GM23338 (cell line): ENCODE measurements around the gene TBCD. TPM values are rescaled to one million over a fixed set of nuclear protein-coding genes. Genes with fewer than 3 reads are reported as not detected.

Experiments used
- ATAC-seq: fragments of 200-7000 bp; cut with Tn5 transposase; 3 replicates; pipeline ENCODE4 v1.9.1; 2020
- DNase-seq: peaks from one replicate; pipeline ENCODE4 v3.0.0-alpha.2; 2015; ENCODE audit warnings: low spot score
- H2AFZ ChIP-seq: fragments of 200-600 bp; sonication (generic); 2 replicates; pipeline ENCODE4 v1.8.0; 2016; ENCODE audit warnings: antibody characterized with exemption, mild to moderate bottlenecking, moderate library complexity
- H3F3A ChIP-seq: fragments of 200-600 bp; sonication (generic); replicated peaks from 2 replicates; pipeline ENCODE4 v1.8.0; 2017; ENCODE audit warnings: antibody characterized with exemption, mixed run types, low read depth
- H3K27ac ChIP-seq: fragments of 200-600 bp; sonication (generic); 2 replicates; pipeline ENCODE4 v1.6.1; 2016; ENCODE audit warnings: low read depth
- H3K27me3 ChIP-seq: fragments of 200-600 bp; sonication (generic); 2 replicates; pipeline ENCODE4 v1.8.0; 2016; ENCODE audit warnings: mild to moderate bottlenecking, mixed run types, moderate library complexity; ENCODE audit not compliant: insufficient read depth
- H3K36me3 ChIP-seq: fragments of 200-600 bp; sonication (generic); 2 replicates; pipeline ENCODE4 v1.8.0; 2016; ENCODE audit warnings: mild to moderate bottlenecking; ENCODE audit not compliant: insufficient read depth
- H3K4me1 ChIP-seq: fragments of 200-600 bp; sonication (generic); 2 replicates; pipeline ENCODE4 v1.8.0; 2016; ENCODE audit warnings: mild to moderate bottlenecking, moderate library complexity; ENCODE audit not compliant: insufficient read depth
- H3K4me2 ChIP-seq: fragments of 200-600 bp; sonication (generic); 2 replicates; pipeline ENCODE4 v1.7.1; 2017; ENCODE audit warnings: mixed run types
- H3K4me3 ChIP-seq: fragments of 200-600 bp; sonication (generic); 2 replicates; pipeline ENCODE4 v1.6.1; 2016; ENCODE audit warnings: mixed run types
- H3K79me2 ChIP-seq: fragments of 200-600 bp; sonication (generic); replicated peaks from 2 replicates; pipeline ENCODE4 v1.8.0; 2017; ENCODE audit warnings: mild to moderate bottlenecking; ENCODE audit not compliant: insufficient read depth
- H3K9me2 ChIP-seq: fragments of 200-600 bp; sonication (generic); 2 replicates; pipeline ENCODE4 v1.8.0; 2017; ENCODE audit not compliant: insufficient read depth
- H4K20me1 ChIP-seq: fragments of 200-600 bp; sonication (generic); replicated peaks from 2 replicates; pipeline ENCODE4 v1.8.0; 2017; ENCODE audit warnings: mild to moderate bottlenecking; ENCODE audit not compliant: insufficient read depth
- H3K27ac Mint-ChIP-seq: 2 replicates; pipeline ENCODE4 v1.8.0; 2020; ENCODE audit warnings: inconsistent platforms, mild to moderate bottlenecking, moderate library complexity, mixed read lengths
- H3K27me3 Mint-ChIP-seq: 3 replicates; pipeline ENCODE4 v1.8.0; 2022; ENCODE audit warnings: low read depth, mild to moderate bottlenecking, moderate library complexity, mixed read lengths, inconsistent platforms; ENCODE audit not compliant: insufficient read depth, poor library complexity
- H3K36me3 Mint-ChIP-seq: 3 replicates; pipeline ENCODE4 v1.8.0; 2021; ENCODE audit warnings: low read depth, mild to moderate bottlenecking, inconsistent platforms, moderate library complexity, mixed read lengths
- H3K4me1 Mint-ChIP-seq: 3 replicates; pipeline ENCODE4 v1.8.0; 2020; ENCODE audit warnings: mild to moderate bottlenecking, inconsistent platforms, mixed read lengths
- H3K4me3 Mint-ChIP-seq: 3 replicates; pipeline ENCODE4 v1.8.0; 2021; ENCODE audit warnings: moderate library complexity, mild to moderate bottlenecking, inconsistent platforms, mixed read lengths
- H3K9me3 Mint-ChIP-seq: 3 replicates; pipeline ENCODE4 v1.8.0; 2020; ENCODE audit warnings: moderate library complexity, mild to moderate bottlenecking, inconsistent platforms, mixed read lengths
- CREB1 ChIP-seq: fragments of 250-450 bp; sonication (Bioruptor Pico); IDR thresholded peaks from 2 replicates; pipeline ENCODE4 v1.5.0; 2020; ENCODE audit warnings: low read depth, mild to moderate bottlenecking, moderate library complexity
- ETS1 ChIP-seq: IDR thresholded peaks from 2 replicates; pipeline ENCODE4 v1.6.1; 2016; ENCODE audit warnings: antibody characterized with exemption
- EZH2phosphoT487 ChIP-seq: fragments of 200-600 bp; sonication (generic); IDR thresholded peaks from one replicate; pipeline ENCODE4 v1.8.1; 2018; ENCODE audit warnings: antibody characterized with exemption; ENCODE audit not compliant: unreplicated experiment
- NANOG ChIP-seq: IDR thresholded peaks from 2 replicates; pipeline ENCODE4 v1.6.1; 2016; ENCODE audit warnings: antibody characterized with exemption, borderline replicate concordance
- POLR2AphosphoS5 ChIP-seq: IDR thresholded peaks from 2 replicates; pipeline ENCODE4 v1.6.1; 2016; ENCODE audit warnings: antibody characterized with exemption, low read depth
- STAT1 ChIP-seq: IDR thresholded peaks from one replicate; pipeline ENCODE4 v1.6.1; 2016; ENCODE audit warnings: antibody characterized with exemption; ENCODE audit not compliant: unreplicated experiment
- ZNF114 ChIP-seq: fragments of 250-450 bp; sonication (Bioruptor Pico); IDR thresholded peaks from 2 replicates; pipeline ENCODE4 v1.5.0; 2020; ENCODE audit warnings: mild to moderate bottlenecking, moderate library complexity
- ZNF331 ChIP-seq: fragments of 250-450 bp; sonication (Bioruptor Pico); IDR thresholded peaks from 2 replicates; pipeline ENCODE4 v1.5.0; 2020; ENCODE audit warnings: low read depth, mild to moderate bottlenecking, moderate library complexity
- polyA plus RNA-seq: library from polyadenylated mRNA; unstranded; fragments of >200 nt; fragmentation: Nextera tagmentation; extraction: Ambion mirVana; gene quantifications from 2 replicates; pipeline ENCODE4 v1.2.1, GENCODE V29; 2016
- total RNA-seq: library from RNA; depleted of rRNA; stranded (reverse); fragments of >200 nt; shearing (Covaris generic); gene quantifications from 2 replicates; pipeline ENCODE4 v1.2.3, GENCODE V29; 2014
- TF ChIP-seq, protein P1 (sequence below): fragments of 250-450 bp; sonication (Bioruptor Pico); IDR thresholded peaks from 2 replicates; pipeline ENCODE4 v1.5.0; 2020; ENCODE audit warnings: mild to moderate bottlenecking, moderate library complexity
- TF ChIP-seq, protein P2 (sequence below), 2 experiments: fragments of 200-600 bp in 1 of 2; sonication (generic) in 1 of 2; conservative IDR thresholded peaks; 2 replicates each; pipeline versions ENCODE4 v1.5.1 to v1.6.1; 2016 to 2017; ENCODE audit warnings: antibody characterized with exemption in 2 of 2, low read depth in 2 of 2, mild to moderate bottlenecking in 2 of 2, moderate library complexity in 1 of 2

The TBCD gene
- total and polyA plus RNA-seq, 2 experiments from 2014 or later = 75.0 to 116 TPM

DNA sequence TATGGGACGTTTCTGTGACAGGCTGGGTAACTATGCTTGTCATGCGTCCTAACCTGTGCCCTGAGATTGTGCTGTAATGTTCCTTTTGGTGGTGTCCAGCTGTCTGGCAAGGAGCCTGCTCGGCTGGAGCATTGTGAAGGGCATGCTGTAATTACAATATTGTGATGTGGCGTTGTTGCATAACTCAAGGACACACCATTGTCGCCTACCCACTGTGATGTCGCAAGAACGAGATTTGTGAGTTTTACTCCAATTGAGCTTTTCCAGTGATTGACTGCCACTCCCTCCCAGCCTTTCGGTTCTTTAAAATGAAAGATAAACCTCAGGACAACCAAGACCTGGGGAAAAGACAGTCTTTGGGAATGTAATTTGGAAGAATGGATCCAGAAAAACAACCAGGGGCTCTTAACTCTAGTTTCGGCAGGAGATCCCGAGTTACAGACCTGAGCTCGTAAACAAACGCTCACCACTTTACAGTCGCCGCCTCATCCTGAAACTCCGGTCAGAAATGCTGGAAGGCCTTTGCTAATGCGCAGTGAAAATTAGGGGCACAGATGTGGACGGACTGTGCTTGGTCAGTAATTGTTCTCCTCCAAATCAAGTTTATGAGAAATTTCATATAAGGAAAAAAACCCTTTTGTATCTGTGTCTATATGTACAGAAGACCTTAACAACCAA lies 86.7 kb downstream of the TBCD start:
- Histone ChIP-seq H3K79me2 (peaks cover 12% of the 10 kb centered on the region), H3K27ac (no peak overlapping the region), H3K36me3 (no peaks in the 10 kb centered on the region), H3K4me1 (peaks cover 17% of the 10 kb centered on the region), H3K4me2 (no peak overlapping the region), H2AFZ (no peak overlapping the region), H3K9me2 (no peaks in the 10 kb centered on the region), H3K4me3 (no peak overlapping the region), H4K20me1 (peaks cover 5% of the 10 kb centered on the region), H3F3A (0 out of 2 replicates have a peak, but pooled peaks cover 6% of the 10 kb centered on the region), H3K27me3 (no peaks in the 10 kb centered on the region)
- H3K27me3 Mint-ChIP-seq = peaks cover 10% of the 10 kb centered on the region
- DNase-seq (no peak), ATAC-seq (no peak)
- H3K9me3 Mint-ChIP-seq = no peaks in the 10 kb centered on the region; the same call in 2 of the 3 replicates
- no peak overlapping the region for H3K4me3 Mint-ChIP-seq
- peaks cover 5% of the 10 kb centered on the region; the same call in 2 of the 3 replicates for H3K36me3 Mint-ChIP-seq
- TF ChIP-seq ZNF114 (CRISPR knock-in tag) = no peak
- TF ChIP-seq EZH2phosphoT487 = no peak
- peaks cover 51% of the 10 kb centered on the region for H3K4me1 Mint-ChIP-seq
- no peak overlapping the region for H3K27ac Mint-ChIP-seq

DNA sequence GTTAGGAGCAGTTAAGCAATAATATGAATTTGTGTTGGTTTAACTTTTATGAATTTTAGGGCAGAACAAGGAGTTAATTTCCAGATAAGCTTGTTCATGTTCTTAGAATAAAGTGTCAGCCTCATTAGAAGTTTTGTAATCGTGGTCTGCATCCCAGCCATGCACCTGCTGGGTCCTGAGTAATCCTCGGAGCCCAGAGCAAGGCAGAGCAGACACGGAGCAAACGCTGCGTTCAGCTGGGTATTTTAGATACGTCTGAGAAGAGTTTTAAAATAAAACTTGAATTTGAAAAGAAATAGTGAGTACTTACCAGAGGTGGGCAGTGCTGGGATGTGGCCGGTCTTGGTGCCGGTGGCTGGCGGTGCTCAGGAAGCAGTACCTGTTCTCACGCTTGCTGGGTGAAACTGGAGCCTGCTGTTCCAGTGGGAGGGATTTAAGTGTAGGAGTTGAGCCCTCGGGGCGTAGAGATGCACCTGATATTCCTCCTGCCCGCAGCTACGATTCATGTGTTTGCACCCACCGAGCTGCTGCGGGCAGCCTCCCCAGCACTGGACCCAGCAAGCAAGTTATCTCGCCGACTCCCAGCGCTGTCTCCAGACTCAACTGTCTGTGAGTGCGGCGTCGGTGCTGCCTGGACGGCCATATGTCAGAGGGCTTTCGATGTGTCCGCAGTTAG lies 87.9 kb downstream of the TBCD start, which contains the start of gene ZNF750:
TSS of gene ZNF750 (minus strand) at position 406 of the 676 bp plus-strand sequence. CDS start 7,568 bp downstream, outside the sequence.
- 0 out of 2 replicates have a peak within 1 kb of the TSS, but pooled peaks have one; percentile 26 for H3K4me2 ChIP-seq
- TF ChIP-seq NANOG (no peak), ZNF331 (CRISPR knock-in tag) (no peak), STAT1 (no peak), ETS1 (no peak), ZNF114 (CRISPR knock-in tag) (no peak), POLR2AphosphoS5 (no peak), CREB1 (CRISPR knock-in tag) (no peak)
- TF ChIP-seq, protein P1, sequence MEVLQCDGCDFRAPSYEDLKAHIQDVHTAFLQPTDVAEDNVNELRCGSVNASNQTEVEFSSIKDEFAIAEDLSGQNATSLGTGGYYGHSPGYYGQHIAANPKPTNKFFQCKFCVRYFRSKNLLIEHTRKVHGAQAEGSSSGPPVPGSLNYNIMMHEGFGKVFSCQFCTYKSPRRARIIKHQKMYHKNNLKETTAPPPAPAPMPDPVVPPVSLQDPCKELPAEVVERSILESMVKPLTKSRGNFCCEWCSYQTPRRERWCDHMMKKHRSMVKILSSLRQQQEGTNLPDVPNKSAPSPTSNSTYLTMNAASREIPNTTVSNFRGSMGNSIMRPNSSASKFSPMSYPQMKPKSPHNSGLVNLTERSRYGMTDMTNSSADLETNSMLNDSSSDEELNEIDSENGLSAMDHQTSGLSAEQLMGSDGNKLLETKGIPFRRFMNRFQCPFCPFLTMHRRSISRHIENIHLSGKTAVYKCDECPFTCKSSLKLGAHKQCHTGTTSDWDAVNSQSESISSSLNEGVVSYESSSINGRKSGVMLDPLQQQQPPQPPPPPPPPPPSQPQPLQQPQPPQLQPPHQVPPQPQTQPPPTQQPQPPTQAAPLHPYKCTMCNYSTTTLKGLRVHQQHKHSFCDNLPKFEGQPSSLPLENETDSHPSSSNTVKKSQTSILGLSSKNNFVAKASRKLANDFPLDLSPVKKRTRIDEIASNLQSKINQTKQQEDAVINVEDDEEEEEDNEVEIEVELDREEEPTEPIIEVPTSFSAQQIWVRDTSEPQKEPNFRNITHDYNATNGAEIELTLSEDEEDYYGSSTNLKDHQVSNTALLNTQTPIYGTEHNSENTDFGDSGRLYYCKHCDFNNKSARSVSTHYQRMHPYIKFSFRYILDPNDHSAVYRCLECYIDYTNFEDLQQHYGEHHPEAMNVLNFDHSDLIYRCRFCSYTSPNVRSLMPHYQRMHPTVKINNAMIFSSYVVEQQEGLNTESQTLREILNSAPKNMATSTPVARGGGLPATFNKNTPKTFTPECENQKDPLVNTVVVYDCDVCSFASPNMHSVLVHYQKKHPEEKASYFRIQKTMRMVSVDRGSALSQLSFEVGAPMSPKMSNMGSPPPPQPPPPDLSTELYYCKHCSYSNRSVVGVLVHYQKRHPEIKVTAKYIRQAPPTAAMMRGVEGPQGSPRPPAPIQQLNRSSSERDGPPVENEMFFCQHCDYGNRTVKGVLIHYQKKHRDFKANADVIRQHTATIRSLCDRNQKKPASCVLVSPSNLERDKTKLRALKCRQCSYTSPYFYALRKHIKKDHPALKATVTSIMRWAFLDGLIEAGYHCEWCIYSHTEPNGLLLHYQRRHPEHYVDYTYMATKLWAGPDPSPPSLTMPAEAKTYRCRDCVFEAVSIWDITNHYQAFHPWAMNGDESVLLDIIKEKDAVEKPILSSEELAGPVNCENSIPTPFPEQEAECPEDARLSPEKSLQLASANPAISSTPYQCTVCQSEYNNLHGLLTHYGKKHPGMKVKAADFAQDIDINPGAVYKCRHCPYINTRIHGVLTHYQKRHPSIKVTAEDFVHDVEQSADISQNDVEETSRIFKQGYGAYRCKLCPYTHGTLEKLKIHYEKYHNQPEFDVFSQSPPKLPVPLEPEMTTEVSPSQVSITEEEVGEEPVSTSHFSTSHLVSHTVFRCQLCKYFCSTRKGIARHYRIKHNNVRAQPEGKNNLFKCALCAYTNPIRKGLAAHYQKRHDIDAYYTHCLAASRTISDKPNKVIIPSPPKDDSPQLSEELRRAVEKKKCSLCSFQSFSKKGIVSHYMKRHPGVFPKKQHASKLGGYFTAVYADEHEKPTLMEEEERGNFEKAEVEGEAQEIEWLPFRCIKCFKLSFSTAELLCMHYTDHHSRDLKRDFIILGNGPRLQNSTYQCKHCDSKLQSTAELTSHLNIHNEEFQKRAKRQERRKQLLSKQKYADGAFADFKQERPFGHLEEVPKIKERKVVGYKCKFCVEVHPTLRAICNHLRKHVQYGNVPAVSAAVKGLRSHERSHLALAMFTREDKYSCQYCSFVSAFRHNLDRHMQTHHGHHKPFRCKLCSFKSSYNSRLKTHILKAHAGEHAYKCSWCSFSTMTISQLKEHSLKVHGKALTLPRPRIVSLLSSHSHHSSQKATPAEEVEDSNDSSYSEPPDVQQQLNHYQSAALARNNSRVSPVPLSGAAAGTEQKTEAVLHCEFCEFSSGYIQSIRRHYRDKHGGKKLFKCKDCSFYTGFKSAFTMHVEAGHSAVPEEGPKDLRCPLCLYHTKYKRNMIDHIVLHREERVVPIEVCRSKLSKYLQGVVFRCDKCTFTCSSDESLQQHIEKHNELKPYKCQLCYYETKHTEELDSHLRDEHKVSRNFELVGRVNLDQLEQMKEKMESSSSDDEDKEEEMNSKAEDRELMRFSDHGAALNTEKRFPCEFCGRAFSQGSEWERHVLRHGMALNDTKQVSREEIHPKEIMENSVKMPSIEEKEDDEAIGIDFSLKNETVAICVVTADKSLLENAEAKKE (CRISPR knock-in tag) = no peak
- TF ChIP-seq, protein P2, sequence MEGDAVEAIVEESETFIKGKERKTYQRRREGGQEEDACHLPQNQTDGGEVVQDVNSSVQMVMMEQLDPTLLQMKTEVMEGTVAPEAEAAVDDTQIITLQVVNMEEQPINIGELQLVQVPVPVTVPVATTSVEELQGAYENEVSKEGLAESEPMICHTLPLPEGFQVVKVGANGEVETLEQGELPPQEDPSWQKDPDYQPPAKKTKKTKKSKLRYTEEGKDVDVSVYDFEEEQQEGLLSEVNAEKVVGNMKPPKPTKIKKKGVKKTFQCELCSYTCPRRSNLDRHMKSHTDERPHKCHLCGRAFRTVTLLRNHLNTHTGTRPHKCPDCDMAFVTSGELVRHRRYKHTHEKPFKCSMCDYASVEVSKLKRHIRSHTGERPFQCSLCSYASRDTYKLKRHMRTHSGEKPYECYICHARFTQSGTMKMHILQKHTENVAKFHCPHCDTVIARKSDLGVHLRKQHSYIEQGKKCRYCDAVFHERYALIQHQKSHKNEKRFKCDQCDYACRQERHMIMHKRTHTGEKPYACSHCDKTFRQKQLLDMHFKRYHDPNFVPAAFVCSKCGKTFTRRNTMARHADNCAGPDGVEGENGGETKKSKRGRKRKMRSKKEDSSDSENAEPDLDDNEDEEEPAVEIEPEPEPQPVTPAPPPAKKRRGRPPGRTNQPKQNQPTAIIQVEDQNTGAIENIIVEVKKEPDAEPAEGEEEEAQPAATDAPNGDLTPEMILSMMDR (conservative IDR thresholded peaks at IDR 0.05; ENCODE audit: low read depth in 2 of 2) = no peak
- Mint-ChIP-seq H3K9me3 (no peaks in the 10 kb centered on the region; the same call in 2 of the 3 replicates), H3K36me3 (peaks cover 4% of the 10 kb centered on the region; the same call in 2 of the 3 replicates), H3K4me1 (peaks cover 59% of the 10 kb centered on the region), H3K27ac (peak within 1 kb of the TSS; percentile 89), H3K27me3 (peaks cover 13% of the 10 kb centered on the region), H3K4me3 (no peak within 1 kb of the TSS; the same call in 2 of the 3 replicates)
- H3K36me3 ChIP-seq = no peaks in the 10 kb centered on the region
- H3K9me2 ChIP-seq = no peaks in the 10 kb centered on the region
- peak within 1 kb of the TSS; percentile 55; the same call in 1 of the 2 replicates for H3K27ac ChIP-seq
- H3K27me3 ChIP-seq = no peaks in the 10 kb centered on the region
- peaks cover 9% of the 10 kb centered on the region for H3K79me2 ChIP-seq
- peaks cover 3% of the 10 kb centered on the region for H4K20me1 ChIP-seq
- no peak within 1 kb of the TSS for H3K4me3 ChIP-seq
- H2AFZ ChIP-seq = no peak within 1 kb of the TSS
- peaks cover 17% of the 10 kb centered on the region for H3K4me1 ChIP-seq
- peak; percentile 48 for DNase-seq
- ATAC-seq = peak; percentile 52
- 0 out of 2 replicates have a peak, but pooled peaks cover 6% of the 10 kb centered on the region for H3F3A ChIP-seq
